CD4-positive, alpha-beta T cell (primary cell): ENCODE data around the gene FSTL4. TPM values are rescaled to one million over a fixed set of nuclear protein-coding genes. Genes with fewer than 3 reads are reported as not detected.
A peak's percentile ranks its signal among the peaks of the same experiment; 100 is the strongest.

Experiments used
- ATAC-seq: fragments of 200-7000 bp; cut with Tn5 transposase; one replicate; pipeline ENCODE4 v1.10.0; 2022; ENCODE audit warnings: mild to moderate bottlenecking; ENCODE audit not compliant: poor library complexity
- CTCF ChIA-PET: fragments of 350-600 bp; sonication (Branson Sonifier 250); formaldehyde crosslinking; loops from one replicate; lab custom pipeline; 2021; ENCODE audit warnings: antibody characterized with exemption, inconsistent platforms; lab: Charles Lee
- POLR2A ChIA-PET: fragments of 350-600 bp; sonication (Branson Sonifier 250); formaldehyde crosslinking; loops from one replicate; lab custom pipeline; 2021; ENCODE audit warnings: antibody characterized with exemption, inconsistent platforms; lab: Charles Lee
- DNase-seq, 14 experiments: peaks; one replicate each; pipeline ENCODE4 v3.0.0-alpha.2; 2013 to 2020; ENCODE audit warnings: mixed read lengths in 2 of 14
- H3K27ac ChIP-seq, 2 donors: one replicate each; pipeline versions ENCODE4 v1.5.1 to v1.7.0; 2013; ENCODE audit warnings: low read length in 2 of 2, low read depth in 1 of 2, mild to moderate bottlenecking in 1 of 2
- H3K27me3 ChIP-seq, 2 experiments: 1 replicate in 1 of 2; 2 replicates in 1 of 2; pipeline versions ENCODE4 v1.6.1 to v1.7.0; 2013; ENCODE audit warnings: low read length in 2 of 2, control low read depth in 1 of 2, mild to moderate bottlenecking in 1 of 2, moderate library complexity in 1 of 2; ENCODE audit not compliant: insufficient read depth in 2 of 2, control insufficient read depth in 1 of 2
- H3K36me3 ChIP-seq: one replicate; pipeline ENCODE4 v1.6.1; 2013; ENCODE audit warnings: low read length, control low read depth; ENCODE audit not compliant: insufficient read depth
- H3K4me1 ChIP-seq: one replicate; pipeline ENCODE4 v1.6.1; 2013; ENCODE audit warnings: low read length, control low read depth; ENCODE audit not compliant: insufficient read depth
- H3K4me3 ChIP-seq: one replicate; pipeline ENCODE4 v1.5.1; 2013; ENCODE audit warnings: mild to moderate bottlenecking, low read length, moderate library complexity
- H3K9me3 ChIP-seq, 2 experiments: 1 replicate in 1 of 2; 2 replicates in 1 of 2; pipeline versions ENCODE4 v1.6.1 to v1.7.0; 2013; ENCODE audit warnings: low read length in 2 of 2, mild to moderate bottlenecking in 2 of 2, control low read depth in 1 of 2, moderate library complexity in 1 of 2; ENCODE audit not compliant: control insufficient read depth in 1 of 2, insufficient read depth in 1 of 2
- H3K27ac Mint-ChIP-seq: one replicate; pipeline ENCODE4 v1.8.0; 2020; ENCODE audit warnings: mixed read lengths
- H3K27me3 Mint-ChIP-seq: one replicate; pipeline ENCODE4 v1.8.0; 2021; ENCODE audit warnings: mixed read lengths
- H3K36me3 Mint-ChIP-seq: one replicate; pipeline ENCODE4 v1.8.0; 2021; ENCODE audit warnings: low read depth, mixed read lengths
- H3K4me1 Mint-ChIP-seq: one replicate; pipeline ENCODE4 v1.8.0; 2021; ENCODE audit warnings: low read depth, mixed read lengths
- H3K4me3 Mint-ChIP-seq: one replicate; pipeline ENCODE4 v1.8.0; 2020; ENCODE audit warnings: mild to moderate bottlenecking, mixed read lengths
- H3K9me3 Mint-ChIP-seq: one replicate; pipeline ENCODE4 v1.8.0; 2020; ENCODE audit warnings: mixed read lengths
- CTCF ChIP-seq: fragments of 200-600 bp; IDR thresholded peaks from one replicate; pipeline ENCODE4 v1.8.0; 2022; ENCODE audit warnings: antibody characterized with exemption, mild to moderate bottlenecking
- intact Hi-C, 2 experiments: fragments of 100-400 bp; cut with DNase I in 1 of 2; cut with micrococcal nuclease in 1 of 2; formaldehyde crosslinking; loops; one replicate each; pipeline versions ENCODE4 v1.15.1 to v1.9.0; 2023 to 2025; cut with DNase I, micrococcal nuclease
- microRNA-seq: library from miRNA; unstranded; fragments of <30 nt; microRNA quantifications from one replicate; pipeline ENCODE4 v1.2.0, GENCODE V29; 2021; ENCODE audit warnings: borderline microRNAs expressed, borderline replicate concordance
- total RNA-seq, 174 experiments: library from RNA in 2 of 174; stranded (reverse) in 2 of 174; gene quantifications; one replicate each; pipeline ENCODE4 v1.2.3 and lab custom pipeline; 2021 to 2026

The FSTL4 gene
- total RNA-seq, 2 experiments from 2014 or later, result not detected

GRCh38 chr5:133149345-133149744 is 463.0 kb downstream of the FSTL4 start:
- H3K4me1 ChIP-seq, result peaks cover 16% of the 10 kb centered on the region
- TF ChIP-seq CTCF, result no peak
- no peak overlapping the region for H3K27ac Mint-ChIP-seq
- POLR2A ChIA-PET, result no interaction called here
- CTCF ChIA-PET, result no interaction called here
- H3K4me1 Mint-ChIP-seq, result peaks cover 32% of the 10 kb centered on the region
- no peak overlapping the region for H3K27ac ChIP-seq
- no peaks in the 10 kb centered on the region for H3K36me3 ChIP-seq
- H3K4me3 ChIP-seq, result no peak overlapping the region
- H3K9me3 ChIP-seq, result no peaks in the 10 kb centered on the region
- no peaks in the 10 kb centered on the region for H3K27me3 ChIP-seq
- no peaks in the 10 kb centered on the region for H3K36me3 Mint-ChIP-seq
- no peak overlapping the region for H3K4me3 Mint-ChIP-seq
- no peak for DNase-seq
- intact Hi-C loops, result no loop called here
- no peak for ATAC-seq
- no peaks in the 10 kb centered on the region for H3K27me3 Mint-ChIP-seq
- H3K9me3 Mint-ChIP-seq, result no peaks in the 10 kb centered on the region

GRCh38 chr5:133147815-133148567 is 464.4 kb downstream of the FSTL4 start:
- H3K4me3 Mint-ChIP-seq, result no peak overlapping the region
- POLR2A ChIA-PET, result interaction anchor here (1.0 kb wide), 1 partner anchor 23 kb away, joined by 4 read pairs; no protein-coding TSS in a partner anchor

GRCh38 chr5:133147411-133147810 is 464.9 kb downstream of the FSTL4 start:
- no peaks in the 10 kb centered on the region for H3K9me3 Mint-ChIP-seq
- no peaks in the 10 kb centered on the region for H3K36me3 Mint-ChIP-seq
- Histone ChIP-seq H3K27ac (no peak overlapping the region), H3K4me3 (no peak overlapping the region), H3K9me3 (no peaks in the 10 kb centered on the region), H3K36me3 (no peaks in the 10 kb centered on the region), H3K4me1 (peaks cover 16% of the 10 kb centered on the region), H3K27me3 (no peaks in the 10 kb centered on the region)
- no peak overlapping the region for H3K4me3 Mint-ChIP-seq
- H3K27me3 Mint-ChIP-seq, result no peaks in the 10 kb centered on the region
- ChIA-PET CTCF (no interaction called here), POLR2A (interaction anchor here (1.0 kb wide), 1 partner anchor 24 kb away, joined by 4 read pairs; no protein-coding TSS in a partner anchor)
- DNase-seq, result peak in 2 of 14 experiments; percentile 12 to 27
- no peak for ATAC-seq
- intact Hi-C loops, result no loop called here
- H3K27ac Mint-ChIP-seq, result peak overlapping the region; percentile 21
- no peak for TF ChIP-seq CTCF
- H3K4me1 Mint-ChIP-seq, result peaks cover 32% of the 10 kb centered on the region

More at GRCh38 chr5:133147815-133148567, 464.4 kb downstream of the FSTL4 start:
- Histone ChIP-seq H3K4me1 (peaks cover 16% of the 10 kb centered on the region), H3K9me3 (no peaks in the 10 kb centered on the region), H3K36me3 (no peaks in the 10 kb centered on the region), H3K27me3 (no peaks in the 10 kb centered on the region), H3K4me3 (no peak overlapping the region), H3K27ac (no peak overlapping the region)
- Mint-ChIP-seq H3K27ac (peak overlapping the region; percentile 21), H3K36me3 (no peaks in the 10 kb centered on the region), H3K4me1 (peaks cover 32% of the 10 kb centered on the region), H3K9me3 (no peaks in the 10 kb centered on the region), H3K27me3 (no peaks in the 10 kb centered on the region)
- ATAC-seq (peak; percentile 81), DNase-seq (peak in 1 of 14 experiments; percentile 34)
- CTCF ChIA-PET, result no interaction called here
- intact Hi-C loops, result no loop called here
- TF ChIP-seq CTCF, result no peak

Small RNAs within 50 kb of the gene (microRNA-seq; reads per million reads assigned to microRNA genes)
- not detected for gene MIR1289-2
